22Rv1 (cell line): ENCODE measurements around the gene LRRC27.

Experiments
- ZFX ChIP-seq: fragments of 450-650 bp; IDR thresholded peaks from 2 replicates; pipeline ENCODE4 v1.6.1; 2017; ENCODE audit warnings: antibody characterized with exemption, borderline replicate concordance
- TF ChIP-seq, protein P1 (sequence below): fragments of 450-650 bp; IDR thresholded peaks from 2 replicates; pipeline ENCODE4 v1.5.1; 2017; ENCODE audit warnings: mild to moderate bottlenecking

DNA sequence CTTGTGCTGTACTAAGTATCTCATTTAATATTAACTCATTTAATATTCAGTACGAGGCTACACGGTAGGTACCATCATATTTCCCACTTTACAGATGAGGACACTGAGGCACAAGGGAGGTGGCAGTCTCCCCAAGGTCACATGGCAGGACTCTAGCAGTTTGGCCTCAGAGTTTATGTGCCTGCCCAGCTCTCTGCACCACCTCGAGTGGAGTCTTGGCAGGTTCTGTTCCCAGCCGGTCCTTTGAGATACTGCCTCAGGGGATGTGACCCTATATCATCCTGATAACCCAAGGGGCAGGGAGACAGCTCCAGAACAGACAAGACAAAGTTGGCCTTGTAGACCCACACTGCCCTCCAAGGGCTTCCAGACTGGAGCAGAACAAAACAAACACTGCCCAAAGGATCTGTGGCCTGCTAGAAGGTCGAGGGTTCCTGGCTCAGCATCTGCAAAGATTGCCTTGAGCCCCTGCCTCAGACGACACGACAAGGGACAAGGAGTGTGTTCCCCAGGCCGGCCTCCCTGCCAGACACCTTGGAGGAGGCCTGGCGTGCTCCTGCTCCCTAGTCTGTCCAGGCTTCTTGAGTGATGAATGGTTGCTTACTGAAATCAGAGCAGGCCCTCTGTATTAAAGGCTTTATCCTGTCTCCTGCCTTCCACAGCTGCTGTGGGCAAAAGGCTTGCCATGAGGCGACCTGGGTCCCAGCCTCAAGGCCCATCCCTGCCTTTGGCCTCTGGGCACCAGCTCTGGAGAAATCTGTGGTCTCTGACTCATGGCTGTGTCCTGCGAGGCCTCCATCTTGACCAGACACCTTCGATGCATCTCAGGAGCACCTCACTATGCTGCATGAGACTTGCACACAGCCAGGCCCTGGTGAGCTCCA, 61.1 kb downstream of the LRRC27 start:
- TF ChIP-seq, protein P1, sequence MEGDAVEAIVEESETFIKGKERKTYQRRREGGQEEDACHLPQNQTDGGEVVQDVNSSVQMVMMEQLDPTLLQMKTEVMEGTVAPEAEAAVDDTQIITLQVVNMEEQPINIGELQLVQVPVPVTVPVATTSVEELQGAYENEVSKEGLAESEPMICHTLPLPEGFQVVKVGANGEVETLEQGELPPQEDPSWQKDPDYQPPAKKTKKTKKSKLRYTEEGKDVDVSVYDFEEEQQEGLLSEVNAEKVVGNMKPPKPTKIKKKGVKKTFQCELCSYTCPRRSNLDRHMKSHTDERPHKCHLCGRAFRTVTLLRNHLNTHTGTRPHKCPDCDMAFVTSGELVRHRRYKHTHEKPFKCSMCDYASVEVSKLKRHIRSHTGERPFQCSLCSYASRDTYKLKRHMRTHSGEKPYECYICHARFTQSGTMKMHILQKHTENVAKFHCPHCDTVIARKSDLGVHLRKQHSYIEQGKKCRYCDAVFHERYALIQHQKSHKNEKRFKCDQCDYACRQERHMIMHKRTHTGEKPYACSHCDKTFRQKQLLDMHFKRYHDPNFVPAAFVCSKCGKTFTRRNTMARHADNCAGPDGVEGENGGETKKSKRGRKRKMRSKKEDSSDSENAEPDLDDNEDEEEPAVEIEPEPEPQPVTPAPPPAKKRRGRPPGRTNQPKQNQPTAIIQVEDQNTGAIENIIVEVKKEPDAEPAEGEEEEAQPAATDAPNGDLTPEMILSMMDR: no peak
- no peak for TF ChIP-seq ZFX
